CD4-positive, alpha-beta T cell treated with Interleukin-10 for 1 hour (primary cell): ENCODE results near the gene EME1.
"Not testable (repeated sequence)": the region's sequence is repeated elsewhere in the genome, so short reads cannot be mapped to it uniquely, and the experiment has no call there.

Source experiments
- DNase-seq: peaks from one replicate; pipeline ENCODE4 v3.0.0-alpha.2; 2020

Gene EME1, protein sequence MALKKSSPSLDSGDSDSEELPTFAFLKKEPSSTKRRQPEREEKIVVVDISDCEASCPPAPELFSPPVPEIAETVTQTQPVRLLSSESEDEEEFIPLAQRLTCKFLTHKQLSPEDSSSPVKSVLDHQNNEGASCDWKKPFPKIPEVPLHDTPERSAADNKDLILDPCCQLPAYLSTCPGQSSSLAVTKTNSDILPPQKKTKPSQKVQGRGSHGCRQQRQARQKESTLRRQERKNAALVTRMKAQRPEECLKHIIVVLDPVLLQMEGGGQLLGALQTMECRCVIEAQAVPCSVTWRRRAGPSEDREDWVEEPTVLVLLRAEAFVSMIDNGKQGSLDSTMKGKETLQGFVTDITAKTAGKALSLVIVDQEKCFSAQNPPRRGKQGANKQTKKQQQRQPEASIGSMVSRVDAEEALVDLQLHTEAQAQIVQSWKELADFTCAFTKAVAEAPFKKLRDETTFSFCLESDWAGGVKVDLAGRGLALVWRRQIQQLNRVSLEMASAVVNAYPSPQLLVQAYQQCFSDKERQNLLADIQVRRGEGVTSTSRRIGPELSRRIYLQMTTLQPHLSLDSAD

DNA sequence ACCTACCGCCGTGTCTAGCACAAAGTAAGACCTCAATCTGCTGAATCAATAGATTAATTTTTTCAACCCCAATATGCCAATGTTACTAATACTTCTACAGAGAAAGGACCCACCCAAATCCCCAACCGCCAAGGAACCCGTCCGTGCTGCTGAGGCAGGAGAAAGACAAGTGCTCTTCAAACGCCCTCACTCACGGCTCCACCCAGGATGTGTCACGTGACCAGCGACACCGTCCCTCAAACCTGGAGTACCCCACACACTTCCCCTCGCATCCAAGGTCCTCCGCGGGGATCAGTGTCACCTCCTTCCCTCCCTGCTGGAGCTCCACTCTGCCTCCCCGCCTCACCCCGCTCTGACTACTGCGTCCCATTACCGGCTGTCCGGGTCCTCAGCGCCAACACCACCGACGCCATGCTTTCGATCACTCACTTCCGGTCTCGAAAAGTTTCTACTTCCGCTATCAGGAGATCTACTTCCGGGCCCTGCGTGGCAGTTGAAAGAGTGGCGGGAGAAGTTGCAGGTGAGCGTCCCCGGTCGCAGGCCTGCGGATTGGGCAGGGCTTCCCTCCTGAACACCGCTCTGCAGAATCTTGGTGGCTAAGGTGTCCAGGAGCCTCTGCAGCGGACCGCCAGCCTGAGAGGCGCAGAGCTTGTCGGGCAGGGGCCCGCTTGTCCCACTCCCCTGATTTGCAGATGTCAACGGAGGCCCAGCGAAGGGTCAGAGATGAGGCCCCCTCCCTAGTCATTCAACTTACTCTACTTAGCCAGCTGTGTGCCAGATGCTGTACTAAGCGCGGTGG is at the start of gene EME1, which contains the start of gene MRPL27:
EME1 (plus strand) TSS at position 472 of the 799 bp plus-strand sequence. CDS start 1,980 bp downstream, outside the sequence.
MRPL27 (minus strand) TSS at position 427 of the 799 bp plus-strand sequence; CDS start at position 413, 14 bp downstream.
- peak; percentile 91 for DNase-seq

- DNase-seq = no peak
These were observed 47.1 kb upstream of the EME1 start for GRCh38 chr17:50325906-50326305.

DNA sequence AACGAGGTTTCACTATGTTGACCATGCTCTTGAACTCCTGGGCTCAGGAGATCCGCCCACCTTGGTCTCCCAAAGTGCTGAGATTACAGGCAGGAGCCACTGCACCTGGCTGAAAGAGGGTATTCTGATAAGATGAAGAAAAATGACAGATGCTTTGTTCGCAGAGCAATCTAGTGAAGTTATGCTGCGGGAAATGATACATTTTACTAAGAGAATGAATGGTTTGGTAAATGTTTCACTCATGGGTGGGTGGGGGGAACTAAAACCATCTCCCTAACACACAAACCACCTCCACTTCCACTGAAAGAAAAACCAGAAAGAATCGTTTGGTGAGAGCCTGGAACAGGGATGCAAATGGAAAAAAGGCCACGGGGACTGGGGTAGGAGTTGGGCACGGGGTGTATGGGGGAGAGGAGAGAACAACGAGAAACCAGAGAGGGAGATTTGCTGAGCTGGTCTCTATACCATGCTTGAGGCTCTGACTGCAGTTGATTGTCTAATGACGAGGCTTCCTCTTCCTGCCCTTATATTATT is 46.1 kb upstream of the EME1 start:
- DNase-seq = no peak

- DNase-seq = no peak
These were observed 44.4 kb upstream of the EME1 start for GRCh38 chr17:50328363-50329325.

GRCh38 chr17:50329716-50330115 is 43.3 kb upstream of the EME1 start:
- DNase-seq = no peak

- no peak for DNase-seq
These were observed 42.8 kb upstream of the EME1 start for GRCh38 chr17:50330151-50330775.

- DNase-seq = no peak
These were observed 41.8 kb upstream of the EME1 start for GRCh38 chr17:50331085-50331791.

GRCh38 chr17:50332196-50332595 is 40.8 kb upstream of the EME1 start:
- DNase-seq = no peak

DNA sequence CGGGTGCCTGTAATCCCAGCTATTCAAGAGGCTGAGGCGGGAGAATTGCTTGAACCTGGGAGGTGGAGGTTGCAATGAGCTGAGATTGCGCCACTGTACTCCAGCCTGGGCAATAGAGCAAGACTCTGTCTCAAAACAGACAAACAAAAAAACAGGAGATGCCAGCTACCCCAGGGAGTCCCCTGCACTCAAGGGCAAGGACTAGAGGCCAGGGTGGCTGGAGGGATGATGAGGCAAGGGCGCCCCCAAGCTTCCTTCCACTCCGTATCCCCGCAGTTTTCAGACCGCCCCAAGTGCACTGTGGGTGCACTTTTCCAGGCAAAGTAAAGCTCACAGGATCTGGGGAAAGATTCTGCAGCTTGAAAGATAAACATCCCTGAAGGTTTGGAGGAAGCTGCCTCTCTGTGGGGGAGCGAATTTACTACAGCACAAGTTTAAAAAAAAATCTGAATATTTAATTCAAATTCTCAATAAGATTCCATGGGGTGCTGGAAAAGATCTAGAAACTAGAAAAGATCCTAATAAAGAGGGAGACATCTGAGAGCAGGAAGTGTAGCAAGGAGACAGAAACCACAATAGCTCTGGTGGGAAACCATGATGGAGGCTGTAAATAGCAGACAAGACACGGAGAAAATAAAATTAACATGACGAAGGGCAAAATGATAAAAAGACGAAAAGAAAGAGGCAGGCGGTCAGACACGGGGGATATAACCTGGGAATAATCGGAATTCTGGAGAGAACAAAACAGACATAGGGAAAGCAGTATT is 39.6 kb upstream of the EME1 start:
- not testable (repeated sequence) for DNase-seq

- DNase-seq = no peak
These were observed 35.1 kb upstream of the EME1 start for GRCh38 chr17:50337956-50338355.

DNA sequence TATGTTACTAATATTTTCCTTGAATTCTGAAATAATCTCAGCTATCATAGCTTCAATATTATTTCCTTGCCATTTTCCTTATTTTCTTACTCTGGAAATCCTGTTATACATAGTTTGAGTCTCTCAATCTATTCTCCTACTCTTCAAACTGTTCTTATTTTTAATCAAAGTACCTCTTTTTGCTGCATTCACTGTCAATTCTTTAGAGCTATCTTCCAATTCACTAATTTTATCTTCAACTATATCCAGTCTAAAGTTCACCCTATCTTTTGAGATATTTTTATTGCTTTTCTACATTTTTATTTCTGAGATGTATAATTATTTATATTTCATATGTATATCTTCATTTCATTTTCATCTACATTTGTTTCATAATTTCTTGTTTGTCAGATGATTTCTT is 34.4 kb upstream of the EME1 start:
- DNase-seq = no peak

DNA sequence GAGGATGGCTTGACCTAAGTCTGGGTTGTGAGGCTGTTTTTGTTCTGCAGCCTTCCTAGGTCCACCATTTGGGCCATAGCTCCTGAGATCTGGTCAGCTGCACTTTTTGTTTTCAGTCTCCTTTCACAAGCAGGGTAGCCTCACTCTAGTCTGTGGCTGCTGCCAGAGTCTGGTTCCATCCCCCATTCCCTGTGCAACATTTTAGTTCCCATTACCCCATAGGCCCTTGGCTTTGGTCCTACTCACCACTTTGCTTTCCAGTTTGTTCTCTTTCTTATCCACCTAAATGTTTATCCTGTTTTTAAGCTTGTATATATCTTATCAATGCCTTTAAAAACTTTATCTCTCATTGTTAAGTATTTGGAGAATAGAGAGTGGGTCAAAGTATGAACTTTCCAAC is 33.6 kb upstream of the EME1 start:
- DNase-seq = no peak

GRCh38 chr17:50344731-50345365 is 28.2 kb upstream of the EME1 start:
- no peak for DNase-seq

- peak; percentile 94 for DNase-seq
These were observed 27.4 kb upstream of the EME1 start, which contains the start of gene XYLT2 for GRCh38 chr17:50345432-50346312. Gene XYLT2, plus strand, starts transcription at chr17:50346126. Its CDS starts 15 bp downstream, at chr17:50346141.

DNA sequence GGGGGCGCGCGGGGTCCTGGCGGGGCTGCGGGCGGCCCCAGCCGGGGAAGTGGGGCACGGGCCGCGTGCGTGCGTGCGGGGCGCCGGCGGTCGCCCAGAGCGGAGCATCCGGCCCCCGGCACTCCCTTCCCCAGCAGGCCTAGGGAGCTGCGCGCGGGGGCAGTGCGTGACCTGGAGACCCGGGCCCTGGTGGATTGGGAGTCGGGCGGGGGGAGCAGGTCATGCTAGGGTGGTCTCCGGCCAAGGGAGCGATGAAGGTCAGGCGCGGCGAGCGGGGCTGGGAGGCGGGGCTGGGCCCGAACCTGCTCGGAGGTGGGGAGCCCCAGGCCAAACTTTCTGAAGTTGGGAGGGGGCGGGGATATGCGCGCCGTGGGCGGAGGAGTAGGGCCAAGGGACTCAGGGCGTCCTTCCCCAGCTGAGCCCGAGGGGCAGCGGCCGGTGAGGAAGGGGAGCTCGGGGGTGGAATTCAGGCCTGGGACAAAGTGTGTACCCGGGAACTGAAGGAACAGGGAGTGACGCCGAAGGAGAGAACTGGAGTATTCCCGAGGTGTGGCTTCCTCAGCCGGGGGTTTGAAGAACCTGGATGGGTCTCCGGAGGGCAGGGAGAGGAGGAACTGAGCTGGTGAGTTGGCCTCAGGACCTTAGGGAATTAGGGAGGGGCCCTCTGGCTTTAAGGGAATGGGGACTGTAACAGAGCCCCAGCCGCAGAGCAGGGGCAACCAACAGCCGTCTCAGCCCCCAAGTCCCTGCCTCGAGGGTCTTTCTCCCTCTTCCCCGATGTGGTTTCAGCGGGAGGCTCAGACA is 26.5 kb upstream of the EME1 start:
- no peak for DNase-seq

- DNase-seq = no peak
These were observed 25.7 kb upstream of the EME1 start for GRCh38 chr17:50347117-50347893.

GRCh38 chr17:50347894-50348291 is 25.1 kb upstream of the EME1 start:
- no peak for DNase-seq
